DMS153 (cell line): Measurements from ENCODE around the gene POLR1A.

Source experiments
- DNase-seq: peaks from one replicate; lab custom pipeline; 2025; lab: John Stamatoyannopoulos, UW

The POLR1A gene

GRCh38 chr2:86037795-86038192, 67.9 kb downstream of the POLR1A start:
- DNase-seq, result no peak

GRCh38 chr2:86037141-86037794, 68.4 kb downstream of the POLR1A start:
- DNase-seq, result no peak

GRCh38 chr2:86036669-86037138, 69.0 kb downstream of the POLR1A start:
- no peak for DNase-seq

- peak; percentile 80 for DNase-seq
Measured at GRCh38 chr2:86035883-86036668, 69.6 kb downstream of the POLR1A start.

- DNase-seq, result no peak
Measured at GRCh38 chr2:86035376-86035882, 70.3 kb downstream of the POLR1A start.

GRCh38 chr2:86033751-86034692, 71.7 kb downstream of the POLR1A start:
- DNase-seq, result no peak

- no peak for DNase-seq
Measured at GRCh38 chr2:86032861-86033595, 72.7 kb downstream of the POLR1A start.

GRCh38 chr2:86031606-86032005, 74.1 kb downstream of the POLR1A start:
- no peak for DNase-seq

GRCh38 chr2:86031151-86031550, 74.5 kb downstream of the POLR1A start:
- DNase-seq, result no peak

- no peak for DNase-seq
Measured at GRCh38 chr2:86029873-86030272, 75.8 kb downstream of the POLR1A start.

- DNase-seq, result no peak
Measured at GRCh38 chr2:86028766-86029381, 76.8 kb downstream of the POLR1A start.

- no peak for DNase-seq
Measured at GRCh38 chr2:86027922-86028765, 77.5 kb downstream of the POLR1A start.

- DNase-seq, result no peak
Measured at GRCh38 chr2:86027196-86027921, 78.3 kb downstream of the POLR1A start.

GRCh38 chr2:86026744-86027065, 79.0 kb downstream of the POLR1A start:
- DNase-seq, result no peak

GRCh38 chr2:86025976-86026743, 79.5 kb downstream of the POLR1A start:
- DNase-seq, result no peak

- DNase-seq, result no peak
Measured at GRCh38 chr2:86025229-86025820, 80.4 kb downstream of the POLR1A start.

- no peak for DNase-seq
Measured at GRCh38 chr2:86023366-86023712, 82.3 kb downstream of the POLR1A start.

- DNase-seq, result no peak
Measured at GRCh38 chr2:86022661-86023365, 82.9 kb downstream of the POLR1A start.
